BE2C (cell line): Measurements from ENCODE around the gene MACROH2A2.

Experiments
- DNase-seq: peaks from one replicate; pipeline ENCODE4 v3.0.0-alpha.2; 2020
- H3K27me3 ChIP-seq: fragments of 250-450 bp; sonication (Bioruptor Pico); 2 replicates; pipeline ENCODE4 v1.5.1; 2020; ENCODE audit warnings: mild to moderate bottlenecking
- H3K36me3 ChIP-seq: fragments of 250-450 bp; sonication (Bioruptor Pico); 2 replicates; pipeline ENCODE4 v1.5.1; 2020; ENCODE audit warnings: mild to moderate bottlenecking
- H3K4me1 ChIP-seq: fragments of 250-450 bp; sonication (Bioruptor Pico); 2 replicates; pipeline ENCODE4 v1.5.1; 2020
- H3K4me3 ChIP-seq: 2 replicates; pipeline ENCODE4 v1.5.1; 2011; ENCODE audit warnings: low read depth, low read length
- H3K9me3 ChIP-seq: fragments of 250-450 bp; sonication (Bioruptor Pico); 2 replicates; pipeline ENCODE4 v1.5.1; 2020
- CTCF ChIP-seq: IDR thresholded peaks from 2 replicates; pipeline ENCODE4 v1.5.1; 2012; ENCODE audit warnings: mild to moderate bottlenecking, low read depth, low read length

MACROH2A2 gene

GRCh38 chr10:70060389-70060788, 7.7 kb downstream of the MACROH2A2 start:
- no peak for DNase-seq
- H3K36me3 ChIP-seq: no peaks in the 10 kb centered on the region
- no peaks in the 10 kb centered on the region for H3K9me3 ChIP-seq
- H3K4me3 ChIP-seq: no peak overlapping the region
- H3K4me1 ChIP-seq: peaks cover 4% of the 10 kb centered on the region; the same call in 1 of the 2 replicates
- no peak for TF ChIP-seq CTCF
- H3K27me3 ChIP-seq: no peaks in the 10 kb centered on the region

GRCh38 chr10:70063418-70064098, 10.9 kb downstream of the MACROH2A2 start:
- DNase-seq: no peak

GRCh38 chr10:70064486-70064885, 11.8 kb downstream of the MACROH2A2 start:
- H3K4me3 ChIP-seq: no peak overlapping the region
- no peaks in the 10 kb centered on the region for H3K27me3 ChIP-seq
- H3K36me3 ChIP-seq: no peaks in the 10 kb centered on the region
- no peak for TF ChIP-seq CTCF
- no peaks in the 10 kb centered on the region for H3K9me3 ChIP-seq
- peaks cover 4% of the 10 kb centered on the region; the same call in 1 of the 2 replicates for H3K4me1 ChIP-seq
- DNase-seq: no peak

More at GRCh38 chr10:70063418-70064098, 10.9 kb downstream of the MACROH2A2 start:
- no peak for TF ChIP-seq CTCF
- peaks cover 4% of the 10 kb centered on the region; the same call in 1 of the 2 replicates for H3K4me1 ChIP-seq
- H3K36me3 ChIP-seq: no peaks in the 10 kb centered on the region
- H3K9me3 ChIP-seq: no peaks in the 10 kb centered on the region
- H3K4me3 ChIP-seq: no peak overlapping the region
- no peaks in the 10 kb centered on the region for H3K27me3 ChIP-seq

- TF ChIP-seq CTCF: no peak
- Histone ChIP-seq H3K4me1 (peaks cover 4% of the 10 kb centered on the region; the same call in 1 of the 2 replicates), H3K4me3 (no peak overlapping the region), H3K9me3 (no peaks in the 10 kb centered on the region), H3K27me3 (no peaks in the 10 kb centered on the region), H3K36me3 (no peaks in the 10 kb centered on the region)
- no peak for DNase-seq
These were observed 13.5 kb downstream of the MACROH2A2 start for GRCh38 chr10:70066190-70066589.

- H3K27me3 ChIP-seq: no peaks in the 10 kb centered on the region
- DNase-seq: no peak
- TF ChIP-seq CTCF: no peak
- no peak overlapping the region for H3K4me3 ChIP-seq
- H3K4me1 ChIP-seq: no peaks in the 10 kb centered on the region
- no peaks in the 10 kb centered on the region for H3K36me3 ChIP-seq
- H3K9me3 ChIP-seq: no peaks in the 10 kb centered on the region
These were observed 14.9 kb downstream of the MACROH2A2 start for GRCh38 chr10:70067586-70067985.

GRCh38 chr10:70068925-70069324, 16.3 kb downstream of the MACROH2A2 start:
- Histone ChIP-seq H3K36me3 (no peaks in the 10 kb centered on the region), H3K9me3 (no peaks in the 10 kb centered on the region), H3K27me3 (no peaks in the 10 kb centered on the region), H3K4me1 (no peaks in the 10 kb centered on the region), H3K4me3 (no peak overlapping the region)
- no peak for TF ChIP-seq CTCF
- no peak for DNase-seq
